ENCODE data around the gene LRRC4C.

Gene LRRC4C

DNA sequence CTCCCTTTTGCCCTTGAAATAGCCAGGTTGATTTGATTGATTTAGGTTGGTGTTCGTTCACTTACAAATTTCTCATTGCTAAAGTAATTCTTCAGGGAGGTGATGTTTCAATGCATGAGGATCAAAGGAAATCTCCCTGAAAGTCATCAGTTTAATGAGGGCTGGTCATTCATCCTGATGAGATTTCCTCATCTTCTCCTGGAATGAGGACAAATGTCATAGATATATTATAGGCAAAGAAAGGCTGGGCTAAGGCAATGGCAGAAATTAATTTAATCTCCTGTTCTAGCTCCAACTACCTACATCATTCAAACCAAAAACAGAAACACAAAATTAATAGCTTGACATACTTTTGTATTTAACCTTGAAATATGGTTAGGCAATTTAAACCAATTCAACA, 1052.1 kb downstream of the LRRC4C start:
- DNase-seq (ENCODE audit: insufficient read length, low spot score) (no peak), FAIRE-seq (no peak)

DNA sequence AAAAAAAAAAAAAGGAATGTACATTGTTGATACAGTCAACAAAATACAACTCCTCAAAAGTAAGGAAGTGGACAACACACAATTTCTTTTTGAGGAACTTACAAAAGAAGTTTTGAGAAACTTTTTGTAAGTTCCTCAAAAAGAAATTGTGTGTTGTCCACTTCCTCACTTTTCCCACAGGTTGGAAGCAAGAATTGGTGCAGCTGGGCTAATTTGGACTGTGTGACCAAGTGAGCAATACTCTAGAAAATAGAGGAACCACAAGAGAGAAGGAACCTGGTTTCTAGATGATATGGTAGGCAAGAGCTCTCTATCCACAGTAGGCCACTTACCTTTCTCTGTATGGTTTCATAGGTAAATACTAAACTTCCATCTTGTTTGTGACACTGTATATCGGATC, 1053.8 kb downstream of the LRRC4C start:
- FAIRE-seq (no peak), DNase-seq (ENCODE audit: insufficient read length, low spot score) (no peak)

DNA sequence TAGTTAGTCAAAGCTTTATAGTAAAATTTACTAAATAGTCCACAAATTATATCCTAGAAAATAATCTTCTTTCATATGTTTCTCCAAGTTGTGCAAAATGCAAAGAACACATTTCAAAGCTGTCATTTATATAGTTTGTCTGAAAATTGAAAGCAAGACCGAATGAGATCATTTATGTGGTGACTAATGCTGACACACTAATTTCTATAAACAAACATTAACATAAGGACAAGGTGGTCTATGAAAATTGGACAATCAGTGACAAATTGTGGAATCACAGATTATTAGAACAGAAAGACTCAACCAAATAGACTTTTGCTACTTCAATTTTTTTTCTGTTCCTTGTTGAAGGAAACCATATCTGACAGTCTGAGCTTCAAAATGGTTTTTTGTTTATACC, 1056.1 kb downstream of the LRRC4C start:
- DNase-seq (ENCODE audit: insufficient read length, low spot score) (no peak), FAIRE-seq (no peak)

DNA sequence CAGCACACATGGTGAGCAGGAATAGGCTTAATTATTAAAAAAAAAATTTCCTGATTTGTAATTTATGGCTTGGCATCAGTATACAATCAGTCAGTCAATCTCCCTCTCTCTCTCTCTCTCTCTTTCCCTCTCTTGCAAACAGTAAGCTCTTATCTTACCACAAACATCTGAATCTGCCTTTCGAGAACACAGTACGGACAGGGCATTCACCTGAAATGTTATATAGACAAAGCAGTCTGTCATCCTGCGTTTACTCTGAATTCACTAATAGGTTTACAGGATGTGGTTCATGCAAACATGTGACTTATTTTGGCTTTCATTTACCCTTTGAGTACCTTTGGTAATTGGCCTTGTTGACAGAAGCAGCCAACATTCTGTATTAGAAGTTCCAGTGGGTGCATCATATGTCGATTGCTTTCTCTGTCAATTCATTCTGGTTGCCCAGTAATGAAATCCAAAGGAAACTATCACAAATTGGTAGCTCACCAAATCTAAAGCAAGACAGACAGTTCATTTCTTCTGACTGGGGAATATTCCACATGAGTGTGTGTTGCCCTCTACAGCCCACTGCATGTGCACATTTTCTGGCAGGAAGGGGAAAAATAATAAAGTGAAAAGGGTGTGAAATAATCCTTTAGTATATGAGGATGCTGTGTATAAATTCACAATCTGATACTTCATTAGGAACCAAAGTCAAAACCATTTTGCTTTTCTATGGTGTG, 1058.2 kb downstream of the LRRC4C start:
- FAIRE-seq: no peak
- no peak for DNase-seq (ENCODE audit: insufficient read length, low spot score)

DNA sequence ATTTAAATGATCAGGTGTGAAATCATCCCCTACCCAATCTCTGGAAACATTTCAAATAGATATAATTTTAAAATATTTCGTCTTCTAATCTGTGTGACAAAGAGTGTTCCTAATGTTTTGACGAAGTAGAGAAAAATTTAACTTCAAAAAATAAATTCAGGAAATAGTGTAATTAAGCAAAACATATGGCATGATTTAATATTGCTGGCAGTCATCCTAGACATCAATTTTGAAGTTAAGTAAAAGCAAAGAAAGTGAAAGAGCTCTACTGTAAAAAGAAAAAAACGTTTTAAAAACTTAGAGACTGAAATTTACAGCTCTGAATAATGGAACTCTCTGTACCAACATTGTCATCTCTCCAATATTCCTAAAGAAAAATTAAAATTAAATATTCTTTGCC, 1062.3 kb downstream of the LRRC4C start:
- DNase-seq (ENCODE audit: insufficient read length, low spot score): no peak
- FAIRE-seq: no peak

DNA sequence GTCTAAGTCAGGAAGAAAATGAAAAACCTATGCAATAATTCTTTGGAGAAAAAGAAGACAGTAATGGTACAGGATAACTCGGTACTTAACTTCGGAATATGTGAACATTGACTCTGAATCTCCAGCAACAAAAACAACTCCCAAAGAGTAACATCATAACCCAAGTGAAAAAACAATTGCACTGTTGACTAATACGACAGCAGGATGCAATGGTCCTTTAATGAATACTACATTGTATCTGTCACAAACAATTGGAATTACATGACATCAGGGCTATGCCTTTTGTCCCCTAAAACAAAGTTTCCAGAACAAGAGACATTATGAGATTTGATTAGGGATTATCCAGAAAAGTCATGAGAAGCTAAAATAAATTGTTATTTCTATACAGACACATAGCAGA, 1065.9 kb downstream of the LRRC4C start:
- FAIRE-seq (no peak), DNase-seq (ENCODE audit: insufficient read length, low spot score) (no peak)

DNA sequence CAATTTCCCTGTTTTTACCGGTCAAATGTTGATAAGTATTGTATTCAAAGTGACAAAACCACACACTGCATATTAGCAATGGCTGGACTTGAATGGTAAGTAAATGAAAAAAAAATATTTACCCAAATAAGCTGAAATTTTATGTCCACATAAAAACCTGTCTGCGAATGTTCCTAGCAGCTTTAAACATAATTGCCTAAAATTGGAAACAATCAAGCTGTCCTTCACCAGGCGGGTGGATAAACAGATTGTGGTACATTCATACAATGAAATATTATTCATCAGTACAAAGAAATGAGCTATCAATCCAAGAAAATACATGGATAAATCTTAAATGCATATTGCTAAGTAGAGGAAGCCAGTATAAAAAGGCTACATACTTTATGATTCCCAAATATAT, 1067.8 kb downstream of the LRRC4C start:
- FAIRE-seq (no peak), DNase-seq (ENCODE audit: insufficient read length, low spot score) (no peak)

DNA sequence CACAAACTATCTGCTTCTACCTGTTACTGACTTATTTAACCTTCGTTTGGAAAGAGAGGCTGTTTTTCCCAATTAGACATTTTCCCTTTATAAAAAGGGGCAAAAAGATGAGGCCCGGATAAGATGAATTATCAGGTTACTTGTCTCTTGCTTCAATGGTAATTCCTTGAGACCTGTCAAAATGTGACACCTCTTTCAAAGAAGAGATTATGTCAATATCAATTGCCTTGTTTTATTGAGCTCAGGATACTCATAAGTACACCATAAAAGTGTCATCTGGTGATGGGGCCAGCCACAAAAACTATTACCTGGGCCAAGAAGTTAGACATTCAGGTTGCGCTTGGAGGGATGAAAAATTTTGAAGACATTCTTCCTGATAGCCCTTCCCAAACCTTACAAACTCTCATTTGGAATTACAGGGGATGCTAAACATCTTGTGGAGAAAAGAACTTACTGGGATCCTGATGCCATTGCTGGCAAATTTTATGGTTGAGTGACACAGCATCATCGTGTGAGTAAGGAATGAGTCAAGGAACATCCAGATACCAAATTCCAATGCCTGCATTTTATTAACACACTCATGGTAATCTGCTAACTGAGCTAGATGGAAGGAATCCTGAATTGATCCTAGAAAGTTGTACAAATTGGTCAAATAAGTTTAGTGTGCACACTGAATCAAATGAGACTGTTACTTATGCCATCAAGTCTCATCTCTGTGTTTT, 1071.2 kb downstream of the LRRC4C start:
- FAIRE-seq: no peak
- peak; percentile 5 for DNase-seq (ENCODE audit: insufficient read length, low spot score)

DNA sequence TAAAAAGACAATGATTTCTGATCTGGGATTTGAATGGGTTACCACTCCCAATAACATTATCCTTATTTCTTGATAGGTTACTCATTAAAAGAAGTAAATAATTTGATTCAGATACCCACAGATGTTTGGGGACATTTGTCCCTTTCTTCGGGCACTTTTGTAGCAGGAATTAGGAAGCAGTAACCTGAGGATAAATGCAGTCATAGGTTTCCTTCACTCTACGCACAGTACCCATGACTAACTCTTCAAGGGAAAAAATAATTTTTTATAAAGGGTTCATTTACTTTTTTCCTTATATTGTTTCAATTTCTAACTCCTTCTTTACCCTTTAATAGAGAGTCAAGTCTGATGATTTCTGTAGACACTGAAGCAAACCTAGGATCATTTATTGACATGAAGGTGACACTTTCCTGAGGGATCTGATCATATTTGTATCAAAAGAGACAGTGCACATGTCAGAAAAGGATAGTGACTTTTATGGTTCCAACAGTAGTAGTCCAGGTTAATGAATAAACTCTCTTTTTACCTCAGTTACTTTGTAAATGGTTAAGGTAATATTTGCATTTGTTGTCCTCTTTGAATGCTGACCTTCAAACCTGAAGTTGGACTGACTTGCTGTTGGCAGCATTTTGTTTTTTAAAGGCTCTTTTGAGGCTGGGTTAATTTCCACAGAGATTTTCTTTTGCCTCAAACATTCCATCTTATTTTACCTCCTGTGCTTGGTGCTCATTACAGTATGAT, 1072.0 kb downstream of the LRRC4C start:
- FAIRE-seq: no peak
- no peak for DNase-seq (ENCODE audit: insufficient read length, low spot score)

DNA sequence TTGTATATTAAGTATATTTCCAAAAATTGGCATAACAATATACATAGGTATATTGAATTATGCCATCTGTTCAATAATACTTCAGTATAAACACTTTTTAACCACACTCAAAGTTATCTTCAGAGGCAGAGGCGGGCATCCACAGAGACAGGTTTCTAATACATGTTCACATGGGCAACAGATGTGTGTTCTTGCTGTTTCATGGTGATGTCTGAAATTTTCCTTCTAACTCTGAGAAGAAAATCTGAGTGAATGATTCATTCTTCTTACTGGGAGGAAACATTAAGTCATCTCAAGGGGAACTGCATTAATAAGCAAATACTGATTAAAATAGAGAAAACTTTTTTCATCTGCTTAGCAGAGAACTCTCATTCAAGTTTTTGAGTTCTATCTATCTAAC, 1074.5 kb downstream of the LRRC4C start:
- no peak for DNase-seq (ENCODE audit: insufficient read length, low spot score)
- FAIRE-seq: no peak

DNA sequence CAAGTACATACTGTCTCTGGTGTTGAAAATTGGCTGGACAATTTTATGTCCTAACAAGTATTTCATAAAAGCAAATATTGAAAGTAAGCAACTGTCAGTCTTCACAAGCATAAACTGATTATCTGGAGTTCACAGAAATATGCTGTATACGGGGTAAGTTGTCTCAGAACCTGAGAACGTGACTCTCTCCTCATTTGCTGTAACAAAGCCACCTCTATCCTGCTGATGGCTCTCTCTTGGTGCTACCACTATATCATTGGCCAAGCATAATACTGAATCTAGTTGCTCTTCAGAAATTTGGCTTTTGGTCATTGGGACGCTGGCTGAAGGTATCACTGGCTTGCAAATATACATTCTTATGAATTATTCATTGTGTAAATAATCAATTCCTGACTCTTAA, 1078.0 kb downstream of the LRRC4C start:
- FAIRE-seq: no peak

DNA sequence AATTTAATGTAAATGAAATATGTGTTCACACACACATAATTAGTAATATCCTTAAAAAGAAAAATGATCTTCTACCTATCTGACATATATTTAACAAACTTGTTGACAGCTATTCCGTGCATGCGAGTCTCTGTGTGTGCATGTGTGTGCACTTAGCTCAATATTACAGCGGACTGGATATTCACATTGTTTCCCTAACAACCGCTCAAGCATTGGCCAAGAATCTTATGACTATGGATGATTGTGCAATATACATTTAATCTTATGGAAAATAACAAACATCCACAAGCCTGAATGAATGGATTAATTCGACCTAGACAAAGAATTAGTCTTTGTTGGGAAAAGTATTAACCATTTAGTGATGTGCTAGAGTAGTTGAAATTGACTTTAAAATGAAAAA, 1078.6 kb downstream of the LRRC4C start:
- DNase-seq (ENCODE audit: insufficient read length, low spot score) (no peak), FAIRE-seq (no peak)

More for the DNA sequence above, 1078.0 kb downstream of the LRRC4C start:
- DNase-seq (ENCODE audit: insufficient read length, low spot score): no peak

DNA sequence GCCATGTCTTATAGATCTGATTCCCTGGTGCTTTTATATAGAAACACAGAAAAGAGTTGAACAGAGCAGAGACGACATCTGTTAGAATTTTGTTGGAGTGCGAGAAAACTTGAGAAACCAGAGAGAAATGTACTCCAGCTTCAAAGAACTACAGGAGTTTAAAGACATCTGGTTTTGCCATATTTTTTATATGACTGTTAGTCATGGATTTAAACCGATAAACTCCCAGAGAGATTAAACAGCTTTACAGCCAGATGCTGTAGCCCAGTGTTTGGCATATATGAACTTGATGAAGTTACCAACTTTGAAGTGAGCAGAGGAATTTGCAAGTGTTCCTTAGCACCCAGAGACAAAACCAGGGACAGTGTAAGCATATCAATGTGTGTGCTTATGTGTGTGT, 1083.1 kb downstream of the LRRC4C start:
- no peak for DNase-seq (ENCODE audit: insufficient read length, low spot score)

DNA sequence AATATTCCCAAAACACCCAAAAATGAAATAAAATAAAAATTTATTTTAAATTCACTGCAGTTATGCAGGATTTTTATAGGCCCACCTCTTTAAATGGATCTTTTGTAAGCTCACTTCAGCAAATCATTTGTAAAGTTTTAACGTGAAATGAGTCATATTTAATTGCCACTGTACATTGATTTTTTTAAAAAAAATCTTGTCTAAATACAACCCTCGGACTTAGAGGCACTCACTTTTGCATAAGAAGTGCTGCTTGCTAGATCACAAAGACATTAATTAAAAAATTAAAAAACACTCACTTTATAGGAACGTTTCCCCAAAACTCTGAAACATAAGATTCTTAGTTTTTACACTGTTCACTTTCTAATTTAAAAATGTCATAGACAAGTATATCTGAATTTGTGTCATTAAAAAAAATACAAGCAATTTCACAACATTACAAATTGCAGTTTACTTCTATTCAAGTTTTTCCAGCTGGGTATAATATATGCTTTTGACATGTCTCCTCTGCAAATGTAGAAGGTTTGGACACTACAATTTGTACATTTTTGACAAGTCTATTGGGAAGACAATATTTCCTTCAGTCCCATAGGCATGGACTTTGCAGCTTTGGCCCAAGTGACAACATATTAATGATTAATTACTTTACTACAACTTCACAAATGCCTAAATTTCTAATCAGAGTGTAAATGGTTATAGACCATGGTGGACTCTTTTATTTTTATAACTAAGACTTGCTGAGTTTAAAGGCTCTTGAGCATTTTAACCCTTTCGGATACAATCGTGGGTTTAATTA, 1088.4 kb downstream of the LRRC4C start:
- FAIRE-seq: no peak

More for the DNA sequence above, 1083.1 kb downstream of the LRRC4C start:
- FAIRE-seq: no peak

DNA sequence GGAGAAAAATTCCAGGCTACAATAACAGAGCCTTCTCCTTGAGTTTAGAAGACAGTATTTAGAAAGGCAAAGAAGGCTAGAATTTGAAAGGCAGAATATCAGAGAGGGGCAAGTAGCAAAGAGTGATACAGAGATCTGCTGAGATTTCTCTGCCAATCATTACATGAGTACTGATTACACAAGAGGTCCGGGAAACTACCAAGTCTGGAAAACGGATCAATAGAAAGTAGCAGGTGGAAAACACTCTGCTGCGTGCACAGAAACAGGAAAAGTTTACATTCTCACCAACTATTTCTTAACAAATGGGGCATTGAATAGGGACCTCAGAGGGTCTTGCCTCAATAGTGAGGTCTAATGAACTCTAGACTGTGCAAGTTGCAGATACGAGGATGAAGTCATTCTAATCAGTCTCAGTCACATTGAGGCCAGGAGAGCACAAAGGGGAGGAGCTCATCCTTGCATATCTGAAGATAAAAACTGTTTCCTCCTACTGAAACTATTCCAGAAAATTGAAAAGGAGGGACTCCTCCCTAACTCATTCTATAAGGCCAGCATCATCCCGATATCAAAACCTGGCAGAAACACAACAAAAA, 1099.2 kb downstream of the LRRC4C start:
- no peak for FAIRE-seq

More for the DNA sequence above, 1088.4 kb downstream of the LRRC4C start:
- DNase-seq (ENCODE audit: insufficient read length, low spot score): no peak

DNA sequence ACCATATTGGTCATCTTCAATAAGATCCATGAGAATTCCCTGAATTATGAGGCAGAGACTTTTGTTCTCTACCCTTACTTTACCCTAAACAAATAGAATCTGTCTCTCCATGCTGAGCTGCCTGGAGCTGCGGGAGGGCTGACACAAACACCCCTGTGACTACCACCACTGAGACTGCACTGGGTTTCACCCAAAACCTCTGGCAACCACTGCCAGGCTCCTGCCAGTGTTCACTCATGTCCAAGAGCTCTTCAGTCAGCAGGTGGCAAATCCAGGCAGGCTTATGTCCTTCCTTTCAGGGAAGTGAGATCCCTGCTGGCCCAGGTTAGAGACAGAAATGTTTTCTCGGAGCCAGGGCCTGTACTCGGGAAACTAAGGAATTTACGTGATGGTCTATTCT, 1105.3 kb downstream of the LRRC4C start:
- no peak for FAIRE-seq
- no peak for DNase-seq (ENCODE audit: insufficient read length, low spot score)

More for the DNA sequence above, 1099.2 kb downstream of the LRRC4C start:
- DNase-seq (ENCODE audit: insufficient read length, low spot score): no peak

DNA sequence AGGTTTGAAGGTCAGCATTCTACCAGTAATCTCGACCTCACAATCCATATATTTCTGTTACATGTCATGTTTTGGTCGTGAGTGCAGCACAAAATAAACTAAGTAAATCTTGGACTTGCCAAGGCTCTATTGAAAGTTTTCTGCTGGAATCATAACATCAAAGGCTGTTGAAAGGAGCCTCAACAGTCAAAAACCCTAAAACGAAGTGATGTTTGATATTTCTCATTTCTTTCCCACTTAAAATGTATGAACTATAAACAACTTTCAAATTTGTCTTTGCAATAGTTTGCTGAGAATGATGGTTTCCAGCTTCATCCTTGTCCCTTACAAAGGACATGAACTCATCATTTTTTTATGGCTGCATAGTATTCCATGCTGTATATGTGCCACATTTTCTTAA, 1118.5 kb downstream of the LRRC4C start:
- DNase-seq (ENCODE audit: insufficient read length, low spot score) (no peak), FAIRE-seq (no peak)

DNA sequence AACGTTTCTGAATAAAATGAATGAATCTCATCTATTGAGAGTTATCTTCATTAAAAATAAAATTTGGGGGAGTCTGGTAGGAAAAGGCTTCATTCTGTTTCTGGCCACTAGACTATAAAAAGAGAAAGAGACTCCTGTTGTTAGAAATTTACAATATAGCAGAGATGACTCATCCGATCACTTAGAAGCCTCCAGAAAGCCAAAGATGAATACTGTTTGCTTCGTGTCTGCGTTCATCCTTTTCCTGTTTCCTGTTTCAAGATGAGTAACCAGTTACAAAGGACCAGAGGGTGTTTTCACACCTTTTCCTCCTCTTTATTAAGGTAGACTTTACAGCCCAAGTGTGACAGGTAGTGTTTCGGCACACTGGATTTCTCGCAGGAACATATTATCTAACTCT, 1120.7 kb downstream of the LRRC4C start:
- no peak for DNase-seq (ENCODE audit: insufficient read length, low spot score)
- no peak for FAIRE-seq

DNA sequence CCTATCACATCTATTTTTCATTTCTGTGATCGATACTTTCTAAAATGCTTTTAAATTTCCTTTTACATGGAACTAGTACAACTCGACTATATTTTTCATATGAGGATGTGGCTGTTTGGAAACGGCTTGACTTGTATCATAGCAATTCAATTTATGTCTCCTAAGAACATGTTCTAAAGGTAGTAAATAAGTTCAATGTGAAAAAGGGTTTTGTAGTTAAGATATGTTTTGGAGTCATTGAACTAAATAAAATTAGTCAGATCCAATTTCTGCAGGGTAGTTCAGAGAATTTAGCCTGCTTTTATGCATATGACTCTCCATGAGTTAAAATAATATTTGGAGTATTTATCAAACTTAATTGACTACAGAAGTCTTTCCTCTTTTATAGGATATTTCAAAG, 1121.4 kb downstream of the LRRC4C start:
- DNase-seq (ENCODE audit: insufficient read length, low spot score) (no peak), FAIRE-seq (no peak)

DNA sequence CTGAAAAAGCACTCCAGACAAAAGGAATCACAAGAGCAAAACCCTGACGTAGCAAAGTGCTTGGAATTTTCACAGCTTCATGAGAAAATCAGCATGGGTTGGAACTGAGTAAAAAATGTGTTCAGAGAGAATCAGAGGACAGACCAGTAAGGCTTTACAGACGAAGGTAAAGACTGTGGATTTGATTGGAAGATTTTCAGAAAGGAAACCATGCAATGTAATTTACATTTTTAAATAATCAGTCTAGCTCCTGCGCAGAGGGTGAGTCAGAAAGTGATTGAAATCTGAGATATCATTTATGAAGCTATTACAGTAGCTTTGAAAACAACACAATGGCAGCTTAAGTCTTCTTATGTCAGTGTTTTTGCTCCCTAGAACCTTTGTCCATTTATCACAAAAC, 1122.3 kb downstream of the LRRC4C start:
- DNase-seq (ENCODE audit: insufficient read length, low spot score) (no peak), FAIRE-seq (no peak)
